Transverse colon (tissue), 4 donors: ENCODE data around the gene BTRC. TPM values are rescaled to one million over a fixed set of nuclear protein-coding genes. Genes with fewer than 3 reads are reported as not detected.

Experiments
- DNase-seq: peaks from one replicate; pipeline ENCODE4 v3.0.0-alpha.2; 2019
- H3K27ac ChIP-seq, 4 donors: fragments of 200-600 bp; sonication (generic); 2 replicates each; pipeline ENCODE4 v1.5.1; 2016 to 2018; ENCODE audit warnings: inconsistent platforms in 4 of 4
- H3K27me3 ChIP-seq: fragments of 200-600 bp; sonication (generic); 2 replicates; pipeline ENCODE4 v1.5.1; 2017; ENCODE audit warnings: inconsistent platforms
- H3K36me3 ChIP-seq, 4 donors: fragments of 200-600 bp; sonication (generic); 2 replicates each; pipeline ENCODE4 v1.5.1; 2017 to 2019; ENCODE audit warnings: inconsistent platforms in 4 of 4
- H3K4me1 ChIP-seq, 4 donors: fragments of 200-600 bp; sonication (generic); 2 replicates each; pipeline ENCODE4 v1.5.1; 2017 to 2020; ENCODE audit warnings: inconsistent platforms in 4 of 4
- H3K4me3 ChIP-seq, 4 donors: fragments of 200-600 bp; sonication (generic); 1 replicate in 1 of 4; 2 replicates in 3 of 4; pipeline versions ENCODE4 v1.5.1 to v1.6.1; 2017 to 2019; ENCODE audit warnings: inconsistent platforms in 4 of 4
- H3K9me3 ChIP-seq, 2 donors: fragments of 200-600 bp; sonication (generic); 2 replicates each; pipeline ENCODE4 v1.5.1; 2017 to 2019; ENCODE audit warnings: inconsistent platforms in 2 of 2
- CTCF ChIP-seq, 5 experiments: fragments of 200-600 bp in 3 of 5; fragments of 450-650 bp in 2 of 5; sonication (generic) in 3 of 5; IDR thresholded peaks; 1 replicate in 2 of 5; 2 replicates in 3 of 5; pipeline ENCODE4 v1.5.1; 2016 to 2017; ENCODE audit warnings: antibody characterized with exemption in 5 of 5, inconsistent platforms in 3 of 5, mild to moderate bottlenecking in 2 of 5, moderate library complexity in 1 of 5
- EP300 ChIP-seq: sonication (generic); formaldehyde crosslinking; IDR thresholded peaks from one replicate; pipeline ENCODE4 v1.6.1; 2017; ENCODE audit warnings: antibody characterized with exemption, low read depth
- POLR2A ChIP-seq: fragments of 450-650 bp; IDR thresholded peaks from one replicate; pipeline ENCODE4 v1.6.1; 2016; ENCODE audit warnings: antibody characterized with exemption, mild to moderate bottlenecking, moderate library complexity
- POLR2AphosphoS5 ChIP-seq, 3 donors: sonication (generic); formaldehyde crosslinking; IDR thresholded peaks; one replicate each; pipeline ENCODE4 v1.6.1; 2016; ENCODE audit warnings: antibody characterized with exemption in 3 of 3
- WGBS, 2 donors: methylation state at CpG; one replicate each; pipeline ENCODE4 v1.1.5; 2018; ENCODE audit warnings: low coverage in 1 of 2; 5-methylcytosine and 5-hydroxymethylcytosine counted together
- in situ Hi-C, 4 donors: fragments of 200-750 bp; cut with MboI; loops; one replicate each; pipeline versions ENCODE4 v1.15.0 to v1.15.1; 2017; ENCODE audit warnings: low sequenced_read_pairs in 3 of 4, low pct_ligation_motif_present in 1 of 4, low pct_unique_long_range_greater_than_20kb in 1 of 4
- intact Hi-C: fragments of 100-400 bp; cut with DNase I; formaldehyde crosslinking; loops from one replicate; pipeline ENCODE4 v1.15.1; 2023; ENCODE audit warnings: low total_unique reads
- total RNA-seq, 4 donors: library from RNA; depleted of rRNA; stranded (reverse); fragments of >200 nt; gene quantifications; one replicate each; pipeline ENCODE4 v1.1.0, GENCODE V29; 2016

BTRC gene
- total RNA-seq, 4 donors from 2014 or later: 8.6 to 195 (median 32.0) TPM

- 80 to 84% methylated on average over 1 to 2 of the region's 2 CpGs for WGBS, 2 donors
Observed at GRCh38 chr10:101393378-101393777, 39.4 kb downstream of the BTRC start.

DNA sequence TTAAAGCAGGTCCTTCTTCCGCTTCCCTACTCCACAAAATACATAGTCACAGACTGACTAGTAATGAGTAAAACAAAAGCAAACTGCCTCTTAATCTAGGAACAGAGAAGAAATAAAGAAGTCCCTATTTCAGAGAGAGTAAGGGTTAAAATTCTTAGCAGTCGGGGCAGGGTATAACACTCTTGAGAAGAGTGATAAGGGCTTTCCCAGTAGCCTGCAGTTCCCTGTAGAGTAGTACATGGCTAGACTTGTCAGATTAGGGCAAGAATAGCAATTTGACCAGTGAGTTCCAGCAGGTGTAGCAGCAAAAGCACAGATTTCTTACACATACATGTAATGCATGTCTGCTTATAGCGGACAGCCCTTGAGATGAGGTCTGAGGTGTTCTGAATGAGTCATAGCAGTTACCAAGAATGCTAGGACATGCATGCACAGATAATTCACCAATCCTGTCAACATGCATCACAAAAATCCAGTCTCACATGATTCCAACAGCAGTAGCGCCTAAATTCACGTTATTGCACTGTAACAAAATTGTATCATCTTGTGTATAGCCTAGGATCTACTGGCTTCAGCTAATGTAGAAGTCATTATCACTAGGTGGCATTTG, 40.7 kb downstream of the BTRC start:
- DNase-seq: no peak
- H3K4me3 ChIP-seq: no peak overlapping the region
- no peak overlapping the region for H3K27ac ChIP-seq
- no peaks in the 10 kb centered on the region for H3K36me3 ChIP-seq
- H3K4me1 ChIP-seq: peaks cover 0 to 6% (median 0%) of the 10 kb centered on the region in 4 donors
- in situ Hi-C loops: no loop called here
- intact Hi-C loops: no loop called here
- WGBS, 2 donors: 90% methylated on average over 2 to 5 of the region's 5 CpGs
- TF ChIP-seq CTCF (IDR thresholded peaks at IDR 0.05) (no peak), EP300 (no peak), POLR2AphosphoS5 (IDR thresholded peaks at IDR 0.05) (no peak), POLR2A (no peak)
- H3K9me3 ChIP-seq: no peaks in the 10 kb centered on the region
- H3K27me3 ChIP-seq: no peaks in the 10 kb centered on the region

More at GRCh38 chr10:101393378-101393777, 39.4 kb downstream of the BTRC start:
- no peak overlapping the region for H3K27ac ChIP-seq
- H3K36me3 ChIP-seq: no peaks in the 10 kb centered on the region
- H3K27me3 ChIP-seq: no peaks in the 10 kb centered on the region
- TF ChIP-seq CTCF (IDR thresholded peaks at IDR 0.05) (no peak), POLR2A (no peak), POLR2AphosphoS5 (IDR thresholded peaks at IDR 0.05) (no peak)
- H3K4me3 ChIP-seq: no peak overlapping the region
- in situ Hi-C loops (no loop called here), intact Hi-C loops (no loop called here)
- no peak for DNase-seq
- no peaks in the 10 kb centered on the region for H3K9me3 ChIP-seq
- peaks cover 0 to 11% (median 0%) of the 10 kb centered on the region in 4 donors for H3K4me1 ChIP-seq

- no peaks in the 10 kb centered on the region for H3K36me3 ChIP-seq
- H3K9me3 ChIP-seq: no peaks in the 10 kb centered on the region
- H3K4me1 ChIP-seq: peaks cover 0 to 6% (median 0%) of the 10 kb centered on the region in 4 donors
- H3K4me3 ChIP-seq: no peak overlapping the region
- no peak for DNase-seq
- H3K27me3 ChIP-seq: no peaks in the 10 kb centered on the region
- TF ChIP-seq EP300: no peak
- TF ChIP-seq POLR2A: no peak
- TF ChIP-seq POLR2AphosphoS5 (IDR thresholded peaks at IDR 0.05): no peak
- no peak for TF ChIP-seq CTCF (IDR thresholded peaks at IDR 0.05)
- H3K27ac ChIP-seq: no peak overlapping the region
- intact Hi-C loops (no loop called here), in situ Hi-C loops (no loop called here)
Observed at GRCh38 chr10:101397140-101397539, 43.2 kb downstream of the BTRC start.

DNA sequence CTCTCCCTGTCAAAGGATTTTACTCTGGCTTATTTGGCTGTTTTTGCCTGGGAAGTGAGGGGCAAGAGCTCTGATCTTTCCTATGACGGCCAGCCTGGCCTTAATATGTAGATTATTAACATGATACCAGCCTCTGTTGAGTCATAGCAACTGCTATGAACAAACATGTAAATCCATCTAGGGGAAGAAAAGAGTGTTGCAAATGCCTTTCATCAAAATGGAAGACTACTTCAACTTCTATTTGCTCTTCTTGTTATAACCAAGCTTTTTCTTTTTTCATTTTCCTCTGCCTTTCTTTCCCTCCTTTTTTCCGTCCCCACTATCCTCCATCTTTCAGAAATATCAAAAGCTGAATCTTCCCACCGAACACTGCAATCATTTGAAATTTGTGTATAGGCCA, 46.6 kb downstream of the BTRC start:
- in situ Hi-C loops: no loop called here
- Histone ChIP-seq H3K27ac (no peak overlapping the region), H3K9me3 (no peaks in the 10 kb centered on the region), H3K27me3 (no peaks in the 10 kb centered on the region), H3K4me1 (peaks cover 0 to 6% (median 0%) of the 10 kb centered on the region in 4 donors), H3K36me3 (no peaks in the 10 kb centered on the region), H3K4me3 (no peak overlapping the region)
- DNase-seq: no peak
- intact Hi-C loops: no loop called here
- 80 to 92% methylated on average over 2 to 3 of the region's 3 CpGs for WGBS, 2 donors
- TF ChIP-seq EP300 (no peak), CTCF (IDR thresholded peaks at IDR 0.05) (no peak), POLR2AphosphoS5 (IDR thresholded peaks at IDR 0.05) (no peak), POLR2A (no peak)
